Activated CD8-positive, alpha-beta memory T cell treated with anti-CD3 and anti-CD28 coated beads, Interleukin-2, amount 50 U/mL, for 24 hours (primary cell): ENCODE measurements around the gene ACAP3.
A peak's percentile ranks its signal among the peaks of the same experiment; 100 is the strongest.

Source experiments
- DNase-seq: peaks from one replicate; pipeline ENCODE4 v3.0.0-alpha.2; 2020; ENCODE audit errors: extremely low read depth

ACAP3 gene

DNA sequence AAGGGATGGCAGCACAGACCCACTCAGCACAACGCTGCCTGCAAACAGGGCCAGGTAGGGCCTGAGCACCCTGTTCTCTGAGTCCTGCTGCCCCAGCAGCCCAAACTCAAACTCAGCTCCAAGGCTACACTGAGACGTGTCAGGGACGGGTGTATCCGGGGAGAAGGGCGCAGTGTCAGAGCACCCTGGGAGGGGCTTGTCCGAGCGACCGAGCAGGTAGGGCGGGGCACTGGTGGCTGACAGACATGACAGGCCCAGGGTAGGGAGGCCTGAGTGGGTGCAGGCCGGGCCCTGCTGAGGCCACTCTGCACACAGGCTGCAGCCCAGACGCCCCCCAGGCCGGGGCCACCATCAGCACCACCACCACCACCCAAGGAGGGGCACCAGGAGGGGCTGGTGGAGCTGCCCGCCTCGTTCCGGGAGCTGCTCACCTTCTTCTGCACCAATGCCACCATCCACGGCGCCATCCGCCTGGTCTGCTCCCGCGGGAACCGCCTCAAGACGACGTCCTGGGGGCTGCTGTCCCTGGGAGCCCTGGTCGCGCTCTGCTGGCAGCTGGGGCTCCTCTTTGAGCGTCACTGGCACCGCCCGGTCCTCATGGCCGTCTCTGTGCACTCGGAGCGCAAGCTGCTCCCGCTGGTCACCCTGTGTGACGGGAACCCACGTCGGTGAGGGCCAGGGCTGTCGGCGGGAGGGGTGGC lies 22.0 kb downstream of the ACAP3 start:
- DNase-seq: no peak

DNA sequence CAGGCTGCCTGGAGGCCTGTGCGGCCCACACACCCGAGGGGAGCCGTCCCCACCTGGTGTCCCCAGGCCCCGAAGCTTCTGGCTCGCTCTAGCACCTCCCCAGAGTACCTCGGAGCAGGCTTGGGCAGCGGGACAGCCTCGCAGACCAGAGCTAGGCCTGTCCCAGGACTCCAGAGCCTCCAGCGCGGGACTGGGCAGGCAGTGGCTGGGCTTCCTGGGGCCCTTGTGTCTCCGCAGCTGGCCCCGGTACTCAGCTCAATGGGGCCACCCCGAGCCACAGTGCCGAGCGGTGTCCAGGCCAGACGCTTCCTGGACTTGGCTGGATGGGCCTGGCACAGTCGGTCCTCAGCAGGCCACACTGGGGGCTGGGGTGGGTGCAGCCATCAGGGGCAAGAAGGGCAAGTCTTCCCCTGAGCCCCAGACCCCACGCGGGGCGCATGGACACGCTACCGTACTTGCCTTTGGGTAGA lies 22.6 kb downstream of the ACAP3 start:
- DNase-seq: no peak

DNA sequence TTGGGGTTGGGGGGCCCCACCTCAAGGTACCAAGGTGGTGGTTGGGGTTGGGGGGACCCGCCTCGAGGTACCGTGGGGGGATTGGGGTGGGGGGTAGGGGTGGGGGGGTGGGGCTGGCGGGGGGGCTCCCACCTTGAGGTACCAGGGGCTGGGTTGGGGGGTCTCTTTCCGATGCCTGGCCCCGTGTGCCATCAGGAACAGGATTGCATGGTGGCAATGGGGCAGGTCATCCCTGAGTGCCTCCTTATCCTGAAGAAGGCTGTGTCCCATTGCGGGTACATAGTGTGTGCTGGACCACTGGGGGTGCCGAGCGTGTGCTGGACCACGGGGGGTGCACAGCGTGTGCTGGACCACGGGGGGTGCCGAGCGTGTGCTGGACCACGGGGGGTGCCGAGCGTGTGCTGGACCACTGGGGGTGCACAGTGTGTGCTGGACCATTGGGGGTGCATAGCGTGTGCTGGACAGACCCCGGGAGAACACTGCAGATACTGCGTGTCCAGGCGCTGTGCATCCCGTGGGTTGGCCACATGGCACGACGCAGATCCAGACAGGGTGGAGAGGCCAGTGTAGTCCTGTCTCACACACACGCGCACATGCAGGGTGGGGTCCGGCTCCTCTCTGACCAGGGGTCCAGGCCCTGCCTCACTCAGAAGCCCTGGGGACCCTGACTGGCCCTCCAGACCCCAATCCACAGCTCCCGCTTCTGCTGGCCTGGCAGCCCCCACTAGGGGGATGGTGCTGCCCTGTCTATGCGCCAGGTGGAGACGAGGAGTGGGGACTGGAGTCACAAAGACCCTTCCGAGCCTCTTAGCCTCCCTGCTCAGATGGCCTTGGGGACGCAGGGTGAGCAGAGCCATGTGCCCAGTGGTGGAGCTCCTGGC lies 23.3 kb downstream of the ACAP3 start:
- DNase-seq: no peak

DNA sequence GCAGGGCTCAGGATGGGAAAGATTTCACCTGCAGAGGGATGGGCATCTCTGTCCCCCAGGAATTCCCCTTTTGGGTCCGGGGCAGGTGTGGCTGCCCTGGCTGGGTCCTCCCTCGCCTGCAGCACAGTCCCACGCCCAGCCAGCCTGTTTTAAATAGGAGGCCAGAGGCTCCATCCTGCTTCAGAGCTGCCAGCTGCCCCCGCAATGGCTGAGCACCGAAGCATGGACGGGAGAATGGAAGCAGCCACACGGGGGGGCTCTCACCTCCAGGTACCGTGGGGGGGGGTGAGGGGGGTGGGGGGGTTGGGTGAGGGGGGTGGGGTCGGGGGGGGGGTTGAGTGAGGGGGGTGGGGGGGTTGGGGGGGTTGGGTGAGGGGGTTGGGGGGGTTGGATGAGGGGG lies 23.9 kb downstream of the ACAP3 start:
- no peak for DNase-seq

DNA sequence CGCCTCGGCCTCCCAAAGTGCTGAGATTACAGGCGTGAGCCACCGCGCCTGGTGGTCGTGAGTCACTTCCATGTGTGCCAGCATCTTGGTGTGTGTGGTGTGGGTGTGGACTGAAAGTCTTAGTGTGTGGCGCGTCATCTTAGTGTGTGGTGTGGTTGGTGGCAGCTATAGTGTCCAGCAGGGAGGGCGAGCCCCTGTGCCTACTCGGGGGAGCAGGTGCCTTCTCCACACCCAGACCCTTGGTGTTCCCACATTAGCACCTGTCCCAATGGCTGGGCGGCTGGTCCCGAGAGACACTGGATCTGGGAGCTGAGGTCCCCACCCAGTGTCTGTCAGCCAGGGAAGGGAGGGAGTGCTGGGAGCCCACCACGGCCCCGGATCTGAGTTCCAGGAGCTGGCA lies 24.7 kb downstream of the ACAP3 start:
- no peak for DNase-seq

DNA sequence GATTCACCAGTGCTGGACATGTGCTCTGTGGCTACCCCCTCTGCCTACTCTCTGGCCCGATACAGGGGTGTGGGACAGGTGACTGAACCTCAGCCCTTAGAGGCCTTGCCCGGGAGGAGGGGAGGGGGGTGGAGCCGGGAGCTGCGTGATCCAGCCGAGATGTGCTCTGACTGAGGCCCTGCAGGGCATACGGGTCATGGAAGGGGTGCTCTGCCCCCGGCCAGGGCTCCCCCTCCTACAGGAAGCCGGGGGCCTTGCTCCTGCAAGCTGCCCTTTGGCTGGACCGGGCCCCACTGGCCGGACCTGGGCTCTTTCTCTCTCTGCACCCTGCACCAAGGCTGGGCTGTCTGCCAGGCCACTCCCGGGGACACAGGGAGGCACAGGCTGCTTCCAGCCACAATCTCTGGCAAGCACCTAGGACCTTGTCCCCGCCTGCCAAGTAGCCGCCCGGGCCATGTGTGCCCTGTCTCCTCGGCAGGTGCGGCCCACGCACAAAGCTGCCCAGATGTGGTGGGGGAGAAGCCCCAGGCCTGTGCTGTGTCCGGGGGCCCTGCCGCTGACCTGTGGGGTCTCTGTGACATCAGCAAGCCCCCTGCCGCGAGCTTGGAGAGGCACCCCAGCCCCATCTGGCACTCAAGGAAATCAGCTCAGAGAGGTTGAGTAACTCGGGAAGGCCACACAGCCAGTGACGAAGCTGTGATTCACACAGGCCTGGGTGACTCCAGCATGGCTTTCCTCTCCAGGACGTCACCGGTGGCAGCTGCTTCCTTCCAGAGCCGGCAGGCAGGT lies 26.0 kb downstream of the ACAP3 start:
- no peak for DNase-seq

DNA sequence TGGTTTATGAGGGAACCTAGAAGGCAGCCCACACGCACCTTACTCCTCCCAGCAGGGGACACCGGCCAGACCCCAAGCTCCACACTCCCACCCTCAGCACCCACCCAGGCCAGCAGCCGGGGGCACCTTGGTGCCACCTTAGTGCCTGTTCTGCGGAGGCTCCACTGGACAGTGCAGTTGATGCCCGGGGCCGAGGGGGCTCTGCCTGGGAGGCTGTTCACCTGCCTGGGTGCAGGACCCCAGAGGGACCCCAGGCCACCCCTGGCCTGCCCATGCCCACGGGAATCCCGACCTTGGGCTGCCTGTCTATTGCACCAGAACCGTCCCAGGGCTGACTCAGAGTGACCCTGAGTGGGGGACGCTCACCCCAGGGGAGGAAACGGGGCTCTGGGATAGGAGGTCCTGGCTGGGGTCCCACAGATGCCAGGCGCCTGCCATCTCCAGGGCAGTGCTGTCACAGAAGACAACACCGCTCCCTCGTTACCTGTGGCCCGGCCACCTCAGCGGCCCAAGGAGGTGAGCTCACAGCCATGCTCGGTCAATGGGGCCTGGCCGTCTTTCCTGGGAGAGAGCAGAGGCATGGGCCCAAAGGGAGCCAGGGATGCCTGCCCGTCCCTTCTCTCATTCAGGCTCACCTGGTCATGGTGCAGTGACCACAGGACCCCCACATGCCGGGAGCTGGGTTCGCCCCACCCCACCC lies 26.8 kb downstream of the ACAP3 start:
- no peak for DNase-seq

DNA sequence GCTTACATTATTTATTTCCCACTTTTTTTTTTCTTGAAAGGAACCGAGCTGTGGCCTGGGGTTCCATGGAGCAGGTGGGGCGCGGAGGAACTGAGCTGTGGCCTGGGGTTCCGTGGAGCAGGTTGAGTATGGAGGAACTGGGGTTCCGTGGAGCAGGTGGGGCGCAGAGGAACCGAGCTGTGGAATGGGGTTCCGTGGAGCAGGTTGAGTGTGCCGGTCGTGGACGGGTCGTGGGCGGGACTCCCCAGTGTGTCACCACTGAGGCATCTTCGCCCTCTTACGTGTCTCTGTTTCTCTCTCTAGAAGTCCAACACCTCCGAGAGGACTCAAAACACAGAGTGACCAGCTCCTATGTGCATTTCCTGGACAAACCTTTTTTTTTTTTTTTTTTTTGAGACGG lies 28.7 kb downstream of the ACAP3 start:
- DNase-seq: no peak

DNA sequence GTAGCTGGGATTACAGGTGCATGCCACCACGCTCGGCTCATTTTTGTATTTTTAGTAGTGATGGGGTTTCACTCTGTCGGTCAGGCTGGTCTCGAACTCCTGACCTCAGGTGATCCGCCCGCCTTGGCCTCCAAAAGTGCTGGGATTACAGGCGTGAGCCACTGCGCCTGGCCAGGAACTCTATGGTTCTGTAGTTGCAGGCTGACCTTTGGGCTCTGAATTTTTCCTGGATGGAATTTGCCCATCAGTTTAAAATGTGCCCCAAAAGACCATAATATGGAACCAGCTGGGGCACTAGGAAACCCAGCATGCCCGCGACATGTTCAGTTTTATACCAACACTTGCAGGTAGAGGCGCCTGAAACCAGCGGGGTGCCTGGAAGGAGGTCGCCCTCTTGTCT lies 29.1 kb downstream of the ACAP3 start:
- no peak for DNase-seq

DNA sequence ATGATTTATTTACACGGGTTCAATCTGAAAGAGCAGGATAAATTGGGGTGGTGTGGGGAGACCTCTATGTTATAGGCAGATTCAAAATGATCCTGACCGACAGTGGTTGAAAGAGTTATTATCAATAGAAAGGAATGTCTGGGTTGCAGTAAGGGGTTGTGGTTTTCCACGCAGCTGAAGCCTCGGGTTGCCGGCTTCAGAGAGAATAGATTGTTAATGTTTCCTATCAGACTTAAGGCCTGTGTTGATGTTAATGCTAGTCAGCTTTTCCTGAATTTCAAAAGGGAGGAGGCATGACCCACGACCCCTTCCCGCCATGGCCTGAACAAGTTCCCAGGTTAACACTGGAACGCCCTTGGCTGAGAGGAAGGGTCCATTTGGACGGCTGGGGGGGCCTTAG lies 31.9 kb downstream of the ACAP3 start:
- no peak for DNase-seq

DNA sequence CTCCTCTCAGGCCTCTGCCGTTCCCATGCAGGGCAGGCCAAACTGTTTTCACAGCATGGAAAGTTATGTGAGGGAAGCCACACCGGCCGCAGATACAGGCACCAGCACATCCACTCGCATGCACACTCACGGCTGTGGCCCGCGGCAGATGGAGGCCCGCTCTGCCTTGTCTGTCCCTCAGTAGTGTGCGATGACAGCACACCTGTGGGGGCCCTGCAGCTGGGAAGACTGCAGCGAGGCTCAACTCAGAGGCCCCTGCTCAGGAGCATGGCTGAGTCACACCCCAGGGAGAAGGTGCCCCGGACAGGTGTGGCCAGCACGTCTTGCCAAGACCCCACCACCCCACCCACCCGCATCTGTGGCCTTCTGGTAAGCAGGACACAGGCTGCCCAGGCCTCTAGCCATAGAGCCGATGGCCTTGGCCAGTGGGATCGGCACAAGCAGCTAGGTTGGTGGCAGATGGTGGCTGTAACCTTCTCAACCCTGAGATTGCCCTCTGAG lies 32.7 kb downstream of the ACAP3 start:
- no peak for DNase-seq

DNA sequence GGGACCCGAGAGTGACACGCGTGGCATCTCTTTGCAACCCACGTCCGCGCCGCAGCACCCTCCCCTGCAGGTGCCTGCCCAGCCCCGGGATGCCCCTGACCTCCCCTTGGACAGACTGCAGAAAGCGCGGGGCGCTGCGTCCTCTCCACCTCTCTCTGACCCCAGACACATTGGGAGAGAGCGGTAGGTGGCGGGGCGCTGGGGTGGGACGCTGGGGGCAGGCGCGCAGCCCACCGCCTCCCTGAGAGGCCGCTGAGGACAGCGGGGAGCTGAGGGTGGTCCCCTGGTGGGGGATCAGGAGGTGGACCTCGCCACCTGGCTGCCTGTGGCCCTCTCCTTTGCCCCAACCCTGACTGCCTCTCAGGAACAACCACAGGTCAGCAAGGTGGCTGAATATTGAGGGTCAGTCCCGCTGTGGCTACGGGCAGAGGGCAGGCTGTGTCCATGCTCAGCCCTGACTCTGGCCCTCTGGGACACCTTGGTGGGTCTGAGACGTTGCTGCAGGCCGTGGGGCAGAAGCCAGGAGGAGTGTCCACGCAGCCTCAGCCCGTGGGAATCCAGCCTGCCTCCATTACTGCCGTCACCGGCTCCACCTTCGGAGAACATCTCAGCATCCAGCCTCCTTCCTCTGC lies 33.3 kb downstream of the ACAP3 start:
- DNase-seq: no peak

DNA sequence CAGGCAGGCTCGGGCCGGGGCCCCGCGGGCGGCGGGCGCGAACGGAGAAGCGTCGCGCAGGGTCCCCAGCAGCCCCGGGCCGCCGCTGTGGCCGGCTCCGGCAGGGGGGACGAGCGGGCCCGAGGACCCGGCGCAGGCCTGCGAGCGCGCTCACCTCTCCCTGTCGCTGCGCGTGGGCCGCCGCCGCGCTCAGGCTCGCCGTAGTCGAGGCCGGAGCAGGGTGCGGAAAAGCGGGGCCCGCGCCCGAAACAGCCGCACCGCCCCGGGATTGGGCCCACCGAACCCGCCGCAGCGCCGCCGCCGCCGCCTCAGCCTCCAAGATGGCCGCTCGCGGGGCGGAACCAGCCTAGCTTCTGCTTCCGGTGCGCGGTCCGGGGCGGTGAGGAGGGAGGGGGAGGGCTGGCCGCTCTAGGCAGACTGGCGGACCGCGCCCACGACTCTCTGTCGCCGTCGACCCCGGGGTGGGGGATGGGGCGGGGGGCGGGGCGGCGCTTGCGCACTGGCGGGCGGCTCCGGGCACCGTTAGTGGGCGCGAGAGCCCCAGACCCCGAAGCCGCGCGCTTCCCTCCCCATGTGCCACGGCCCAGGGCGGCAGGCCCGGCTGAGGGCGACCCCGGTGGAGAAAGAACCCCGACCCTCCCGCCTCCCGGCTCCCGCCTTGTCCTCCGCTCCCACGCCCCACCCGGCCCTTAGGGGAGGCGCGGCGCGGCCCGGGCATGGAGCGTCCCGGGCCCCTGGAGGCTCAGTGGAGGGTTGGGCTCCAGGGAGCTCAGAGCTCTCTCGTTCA lies 34.0 kb downstream of the ACAP3 start, which contains the start of gene UBE2J2:
Gene UBE2J2 (minus strand): TSS at position 343 of the 787 bp plus-strand sequence. CDS start 5,862 bp downstream, outside the sequence.
- peak; percentile 84 for DNase-seq

DNA sequence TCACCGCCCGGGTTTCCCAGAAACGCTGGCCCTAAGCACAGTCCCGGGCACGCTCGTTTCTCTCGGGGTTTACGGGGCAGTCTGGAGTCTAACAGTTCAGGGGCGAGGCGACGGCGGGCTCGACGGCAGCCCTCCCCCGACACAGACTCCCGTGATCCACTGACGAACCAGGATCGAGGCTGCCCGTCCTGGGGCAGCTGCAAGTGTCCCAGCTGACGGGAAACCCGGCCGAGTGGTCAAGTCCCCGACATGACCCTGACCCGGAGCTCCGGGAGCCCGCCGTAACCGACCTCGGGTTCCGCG lies 34.6 kb downstream of the ACAP3 start:
- no peak for DNase-seq

DNA sequence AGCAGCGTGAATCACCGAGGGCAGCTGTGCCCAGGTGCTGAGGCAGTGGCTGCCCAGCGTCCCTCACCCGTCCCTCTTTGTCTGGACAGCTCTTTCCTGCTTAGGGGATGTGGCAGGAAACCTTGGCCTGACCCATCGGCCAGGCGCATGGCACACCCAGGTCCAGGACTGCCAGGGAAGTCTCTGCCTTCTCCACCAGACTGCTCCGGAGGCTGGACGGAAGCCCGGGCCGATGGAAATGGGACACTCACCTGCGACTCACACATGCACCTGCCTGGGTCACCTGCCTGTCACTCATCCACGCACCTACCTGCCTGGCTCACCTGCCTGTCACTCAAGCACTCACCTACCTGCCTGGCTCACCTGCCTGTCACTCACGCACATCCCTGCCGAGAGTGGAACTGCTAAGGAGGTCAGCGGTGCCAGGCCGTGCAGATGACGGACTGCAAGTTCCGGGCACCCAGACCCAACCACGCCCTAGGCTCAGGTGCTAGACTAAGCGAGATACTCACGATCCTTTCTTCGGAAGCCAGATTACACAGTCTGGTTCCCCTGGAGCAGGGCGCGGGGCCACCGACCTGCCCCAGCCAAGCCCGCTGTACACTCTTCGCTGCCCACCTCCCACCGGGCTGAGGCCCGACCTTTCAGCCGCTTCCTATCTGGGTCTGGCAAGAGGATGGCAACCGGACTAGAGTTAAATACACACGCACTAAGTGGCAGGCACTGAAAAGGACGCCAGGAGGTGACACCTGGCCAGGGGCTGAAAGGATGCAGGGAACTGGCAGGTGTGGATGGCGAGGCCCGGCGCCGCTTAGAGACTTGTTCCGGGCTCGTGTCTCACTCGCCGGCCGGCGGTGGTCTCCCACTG lies 35.2 kb downstream of the ACAP3 start:
- DNase-seq: no peak

DNA sequence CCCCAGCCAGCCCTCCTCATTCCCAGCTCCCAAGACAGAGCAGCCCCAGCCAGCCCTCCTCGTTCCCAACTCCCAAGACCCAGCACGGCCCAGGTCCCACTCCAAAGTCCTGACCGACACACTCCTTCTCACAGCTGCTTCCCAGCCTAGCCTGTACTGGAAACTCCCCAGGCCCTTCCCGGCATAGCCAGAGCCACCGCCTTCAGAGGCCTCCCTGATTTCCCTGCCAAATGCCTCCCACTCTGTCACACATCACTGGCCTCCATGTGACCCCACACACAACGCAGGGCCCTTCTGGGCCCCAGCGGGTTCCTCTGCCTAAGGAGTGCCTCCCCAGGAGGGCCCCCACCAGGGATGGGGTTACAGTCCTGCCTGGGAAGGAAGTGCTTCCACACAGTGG lies 36.9 kb downstream of the ACAP3 start:
- no peak for DNase-seq

DNA sequence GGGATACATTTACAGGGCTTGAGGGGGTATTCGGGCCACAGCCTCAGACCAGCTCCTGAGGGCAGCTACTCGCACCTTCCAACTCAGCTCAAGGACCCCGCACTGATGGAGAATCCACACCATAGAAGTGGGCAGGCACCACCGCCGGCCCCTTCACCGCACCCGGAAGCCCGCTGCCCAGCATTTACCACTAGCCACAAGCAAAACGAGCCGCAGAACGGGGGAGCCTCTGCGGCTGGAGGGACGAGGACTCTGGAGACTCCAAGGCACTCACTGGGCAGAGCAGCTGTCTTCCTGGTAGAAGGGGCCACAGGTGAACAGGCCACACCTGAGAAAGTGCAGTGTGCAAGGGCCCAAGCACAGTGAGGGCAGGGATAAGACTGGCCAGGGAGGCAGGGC lies 39.4 kb downstream of the ACAP3 start:
- DNase-seq: no peak

DNA sequence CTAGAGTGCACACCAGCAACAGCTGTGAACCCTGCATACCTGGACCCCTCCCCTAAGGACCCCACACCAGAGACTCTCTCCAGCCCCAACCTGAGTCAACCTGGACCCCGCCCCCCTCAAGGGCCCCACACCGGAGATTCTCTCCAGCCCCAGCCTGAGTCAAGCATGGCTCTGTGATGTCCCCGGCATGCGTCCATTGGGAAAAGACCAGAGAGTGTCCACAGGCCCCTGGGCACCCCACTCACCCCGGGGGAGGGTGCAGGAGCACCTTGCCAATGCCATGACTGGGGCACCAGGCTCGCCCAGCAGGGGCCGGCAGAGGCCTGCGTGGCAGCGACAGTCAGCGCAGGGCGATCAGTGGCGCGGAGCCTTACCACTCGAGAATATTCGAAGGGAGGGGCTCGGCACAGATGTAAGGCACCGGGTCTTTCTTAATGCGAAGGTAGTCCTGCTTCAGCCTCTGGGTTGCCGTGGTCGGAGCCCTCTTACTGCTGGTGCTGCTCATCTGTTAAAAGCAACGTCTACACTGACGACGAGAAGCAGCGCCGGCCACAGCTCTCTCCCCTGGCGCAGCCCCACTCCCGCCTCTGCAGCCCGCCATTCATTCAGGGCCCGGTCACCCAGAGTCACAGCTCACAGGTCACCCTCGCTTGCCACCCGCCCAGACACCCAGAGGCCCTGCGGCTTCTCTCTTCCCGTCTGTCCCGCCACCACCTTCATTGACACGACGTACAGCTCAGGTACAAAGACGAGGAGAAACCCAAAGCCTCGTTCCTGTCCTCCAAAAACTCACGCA lies 40.0 kb downstream of the ACAP3 start:
- DNase-seq: no peak

DNA sequence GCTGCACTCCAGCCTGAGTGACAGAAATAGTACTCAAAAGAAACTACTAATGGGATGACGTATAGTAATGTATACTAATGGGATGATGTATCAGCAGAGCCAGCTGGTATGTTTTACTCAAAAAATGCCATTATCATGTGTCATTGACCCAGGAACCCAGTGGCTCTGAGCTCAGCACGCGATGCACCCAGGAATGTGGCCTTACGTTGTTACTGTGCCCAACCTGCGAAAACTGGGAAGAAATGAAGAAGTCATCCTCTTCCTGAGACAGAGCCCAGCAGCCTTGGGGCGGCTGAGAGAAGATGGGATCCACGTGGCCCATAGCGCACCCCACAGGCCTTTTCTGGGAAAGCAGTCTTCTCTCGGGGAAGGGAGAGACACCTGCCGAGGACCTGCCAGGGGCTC lies 42.9 kb downstream of the ACAP3 start:
- DNase-seq: no peak
